Activated CD8-positive, alpha-beta memory T cell treated with anti-CD3 and anti-CD28 coated beads, Interleukin-2, amount 50 U/mL, for 24 hours (primary cell): Measurements from ENCODE around the gene PBRM1.

Experiments used
- DNase-seq: peaks from one replicate; pipeline ENCODE4 v3.0.0-alpha.2; 2020; ENCODE audit errors: extremely low read depth

Gene PBRM1

GRCh38 chr3:52670621-52671521 is 14.8 kb downstream of the PBRM1 start:
- peak; percentile 21 for DNase-seq

DNA sequence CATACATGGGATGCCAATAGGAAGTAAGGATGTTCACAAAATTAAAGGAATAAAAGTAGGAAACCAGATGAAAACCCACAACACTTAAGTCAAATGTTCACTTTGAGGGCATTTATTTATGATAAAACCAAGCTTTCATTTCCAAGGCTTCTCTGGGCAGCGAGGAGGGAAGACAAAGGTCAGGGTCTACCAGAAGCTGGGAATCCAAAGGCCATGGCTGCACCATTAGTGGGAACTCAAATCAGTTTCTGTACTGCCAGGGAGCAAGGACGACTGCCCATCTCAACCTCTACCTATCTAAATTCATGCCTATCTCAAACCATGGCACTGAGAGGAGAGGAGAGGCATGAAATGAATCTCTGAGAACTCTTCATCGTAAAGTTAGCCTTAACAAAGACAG is 22.6 kb downstream of the PBRM1 start:
- DNase-seq: no peak

DNA sequence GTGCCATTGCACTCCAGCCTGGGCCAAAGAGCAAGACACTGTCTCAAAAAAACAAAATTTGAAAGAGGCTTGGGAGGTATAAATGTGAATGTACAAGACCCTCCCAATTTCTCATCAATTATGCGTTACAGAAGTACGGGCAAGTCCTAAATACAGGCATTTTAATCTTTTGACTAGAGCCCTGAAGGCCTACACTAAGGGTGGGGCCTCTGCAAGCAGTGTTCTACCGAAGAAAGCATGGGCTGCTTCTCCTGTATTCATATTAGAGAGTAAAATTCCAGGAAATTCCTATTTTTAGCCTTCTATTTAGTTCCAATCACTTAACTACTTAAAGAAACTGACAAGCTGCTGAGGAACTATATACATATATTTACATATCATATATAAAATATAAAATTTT is 25.7 kb downstream of the PBRM1 start:
- no peak for DNase-seq

DNA sequence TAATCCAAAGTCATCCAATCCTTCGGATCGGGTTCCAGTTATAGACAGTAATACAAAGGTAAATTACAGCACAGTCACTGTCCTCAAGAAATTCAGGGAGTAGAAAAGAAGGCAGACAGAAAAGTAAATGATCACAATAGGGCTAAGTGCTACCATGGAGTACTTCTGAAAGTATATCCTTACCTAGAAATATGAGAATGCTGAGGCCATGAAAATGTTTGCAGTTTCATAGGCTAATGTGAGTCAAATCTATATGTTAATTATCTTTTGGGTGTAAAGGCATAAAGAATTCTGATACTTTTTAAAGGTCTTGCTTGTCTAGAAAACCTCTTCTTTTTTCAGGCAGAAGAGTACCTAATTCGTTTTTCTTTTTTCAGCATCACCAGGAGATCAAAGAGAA is 29.8 kb downstream of the PBRM1 start:
- no peak for DNase-seq

DNA sequence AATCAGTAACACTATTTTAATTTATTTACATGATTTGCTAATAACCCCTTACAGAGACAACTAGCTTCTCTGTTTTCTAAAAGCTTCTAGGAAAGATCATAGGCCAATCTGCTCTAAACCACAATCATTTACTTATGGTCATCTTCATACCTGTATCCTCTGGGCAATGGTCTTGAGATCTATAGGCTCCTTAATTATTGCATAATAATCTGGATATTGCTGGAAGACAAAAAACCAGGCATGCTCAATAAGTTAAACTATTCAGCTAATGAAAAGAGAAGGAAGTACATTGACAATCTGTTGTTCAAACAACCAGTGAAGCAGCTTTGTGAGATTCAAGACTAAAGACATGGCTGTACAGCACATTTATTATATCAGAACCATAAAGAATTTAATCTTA is 34.1 kb downstream of the PBRM1 start:
- no peak for DNase-seq

DNA sequence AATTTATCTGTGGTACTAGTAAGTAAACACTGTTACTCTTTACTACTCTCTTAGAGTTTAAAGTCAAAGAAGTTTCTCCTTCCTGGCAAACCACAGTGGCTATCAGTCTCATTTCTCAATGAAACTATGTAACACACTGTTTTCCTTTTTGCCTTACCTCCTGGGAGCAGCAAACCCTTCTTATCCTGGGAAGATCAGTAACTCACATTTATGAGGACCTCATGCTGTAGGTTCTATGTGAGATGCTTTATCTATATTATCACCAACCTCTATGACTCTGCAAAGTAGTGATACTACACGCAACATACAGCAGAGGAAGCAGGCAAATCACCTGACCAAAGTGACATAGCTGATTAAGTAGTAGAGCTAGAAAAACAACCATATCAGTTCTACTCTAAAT is 35.3 kb downstream of the PBRM1 start:
- no peak for DNase-seq

DNA sequence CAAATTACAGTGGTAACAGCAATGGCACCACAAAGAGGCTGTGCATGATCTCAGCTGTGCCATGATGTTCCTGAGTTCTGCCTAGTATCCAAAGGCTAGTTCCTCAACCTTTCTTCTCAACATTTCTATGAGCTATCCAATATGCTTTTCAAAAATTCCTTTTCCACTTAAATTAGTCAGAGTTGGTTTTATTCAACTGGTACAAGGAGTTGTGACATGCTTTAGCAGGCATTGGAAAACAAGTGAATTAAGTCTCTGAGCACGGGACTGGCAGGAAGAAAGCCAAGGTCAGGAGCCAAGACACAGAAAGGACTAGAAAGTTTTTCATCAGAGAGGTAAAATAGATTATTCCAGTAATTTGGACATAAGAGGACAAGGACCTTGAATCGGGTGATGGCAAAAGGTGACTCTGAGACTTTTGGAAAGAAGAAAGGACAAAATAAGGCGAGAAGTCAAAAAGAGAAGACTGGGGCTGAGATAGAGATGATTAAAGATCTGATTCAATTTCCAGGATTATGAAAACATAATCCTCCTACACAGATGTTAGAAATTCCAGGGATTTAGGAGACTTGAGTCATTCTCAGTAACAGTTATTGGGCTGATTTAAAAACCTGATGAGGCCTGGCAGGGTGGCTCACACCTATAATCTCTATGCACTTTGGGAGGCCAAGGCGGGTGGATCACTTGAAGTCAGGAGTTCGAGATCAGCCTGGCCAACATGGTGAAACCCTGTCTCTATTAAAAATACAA is 36.1 kb downstream of the PBRM1 start:
- no peak for DNase-seq

DNA sequence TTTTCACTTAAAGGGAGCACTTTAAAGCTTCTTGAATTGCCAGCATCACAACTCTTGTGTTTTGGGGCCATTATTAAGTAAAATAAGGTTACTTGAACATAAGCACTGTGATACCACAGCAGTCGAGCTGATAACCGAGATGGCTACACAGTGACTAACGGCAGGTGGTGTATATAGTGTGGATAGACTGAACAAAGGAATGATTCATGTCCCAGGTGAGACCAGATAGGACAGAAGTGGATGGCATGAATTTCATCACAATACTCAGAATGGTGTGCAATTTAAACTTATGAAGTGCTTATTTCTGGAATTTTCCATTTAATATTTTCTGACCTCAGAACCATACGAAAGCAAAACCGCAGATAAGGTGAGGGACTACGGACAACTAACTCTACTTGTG is 40.2 kb downstream of the PBRM1 start:
- DNase-seq: no peak

DNA sequence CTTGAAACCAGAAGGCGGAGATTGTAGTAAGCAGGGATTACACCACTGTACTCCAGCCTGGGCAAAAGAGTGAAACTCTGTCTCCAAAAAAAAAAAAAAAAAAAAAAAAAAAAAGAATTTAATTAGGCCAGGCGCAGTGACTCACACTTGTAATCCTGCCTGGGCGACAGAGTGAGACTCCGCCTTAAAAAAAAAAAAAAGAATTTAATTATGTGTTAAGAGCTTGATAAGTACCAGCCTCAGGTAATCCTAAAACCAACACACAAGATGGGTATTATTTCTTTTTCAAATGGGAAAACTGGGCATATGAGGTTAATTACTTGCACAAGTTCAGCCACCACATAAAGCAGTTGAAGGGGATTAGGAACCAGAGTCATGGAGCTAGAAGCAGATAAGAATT is 49.0 kb downstream of the PBRM1 start:
- no peak for DNase-seq

DNA sequence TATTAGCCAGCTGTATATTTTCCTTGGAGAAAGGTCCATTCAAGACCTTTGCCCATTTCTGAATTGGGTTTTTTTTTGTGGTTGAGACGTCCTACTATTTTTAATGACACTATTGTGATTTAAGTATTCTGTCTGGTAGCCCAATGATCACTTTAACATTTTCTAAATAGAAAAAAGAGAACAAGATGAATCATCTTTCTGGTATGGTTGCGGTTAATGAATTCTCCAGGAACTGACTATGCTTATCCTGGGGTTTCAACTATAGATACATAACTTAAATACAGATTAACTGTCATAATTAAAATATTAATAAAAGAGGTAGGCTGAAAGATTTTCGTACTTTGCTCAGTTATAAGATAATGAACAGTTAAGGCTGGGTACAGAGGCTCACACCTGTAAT is 51.9 kb downstream of the PBRM1 start:
- DNase-seq: no peak

- no peak for DNase-seq
Observed at GRCh38 chr3:52625041-52625440, 60.7 kb downstream of the PBRM1 start.

- DNase-seq: no peak
Observed at GRCh38 chr3:52623234-52623792, 62.4 kb downstream of the PBRM1 start.

DNA sequence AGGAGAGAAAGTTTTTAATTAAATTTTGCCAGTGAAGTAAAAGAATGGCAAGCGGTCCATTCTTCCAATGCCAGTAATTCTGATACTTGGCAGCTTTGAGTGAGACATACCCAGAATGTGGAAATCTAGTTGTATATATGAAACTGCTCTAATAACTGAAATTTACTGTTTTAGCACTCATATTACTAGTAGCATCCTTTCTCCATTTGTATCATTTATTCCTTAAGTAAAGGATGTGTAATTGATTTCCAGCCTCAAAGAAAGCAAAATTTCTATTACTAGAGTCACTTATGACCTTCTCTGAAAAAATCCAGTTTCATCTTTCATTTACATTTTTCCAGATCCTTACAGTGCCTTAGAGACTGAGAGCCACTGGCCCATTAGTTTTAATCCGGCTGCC is 65.1 kb downstream of the PBRM1 start:
- DNase-seq: no peak

DNA sequence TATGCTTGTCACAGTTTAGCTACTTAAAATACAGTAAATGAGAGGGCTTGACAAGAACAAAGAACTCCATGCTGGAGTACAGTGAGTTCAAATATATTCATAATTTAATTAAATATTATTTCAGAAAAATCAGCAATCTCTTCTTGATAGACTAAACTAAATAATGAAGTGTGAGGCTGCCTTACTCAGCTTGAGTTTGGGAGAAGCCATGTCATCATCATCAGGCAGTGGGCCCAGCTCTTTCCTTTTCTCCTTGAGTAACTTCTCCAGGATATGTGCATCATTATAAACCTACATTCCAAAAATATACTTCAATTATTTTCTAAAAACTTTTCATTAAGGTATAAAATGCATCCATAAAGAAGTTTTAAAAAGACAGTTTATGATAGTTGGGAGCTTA is 70.5 kb downstream of the PBRM1 start:
- no peak for DNase-seq

- DNase-seq: no peak
Observed at GRCh38 chr3:52614689-52615088, 71.0 kb downstream of the PBRM1 start.

DNA sequence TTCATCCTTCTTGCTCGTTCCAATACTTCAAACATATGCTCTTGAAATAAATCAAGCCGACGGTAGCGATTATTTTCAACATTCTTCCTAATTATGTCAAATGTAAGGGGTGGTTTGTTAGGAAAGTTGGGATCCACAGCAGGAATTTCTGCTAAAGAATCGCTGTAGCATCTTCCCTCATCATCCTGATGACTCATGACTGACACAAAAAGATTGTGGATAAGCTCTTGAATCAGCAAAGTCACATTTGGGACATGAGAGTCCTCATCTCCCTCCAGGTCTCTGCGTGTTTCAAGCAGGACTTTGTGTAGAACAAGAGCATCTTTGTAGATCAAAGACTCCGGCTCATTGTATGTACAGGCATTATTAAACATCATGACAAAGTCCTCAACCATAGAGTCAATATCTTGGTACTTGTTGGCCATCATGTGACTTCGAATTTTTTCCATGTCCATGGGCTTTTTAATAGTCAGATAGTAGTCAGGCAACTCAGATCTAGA is 76.3 kb downstream of the PBRM1 start:
- no peak for DNase-seq

GRCh38 chr3:52608337-52608736 is 77.4 kb downstream of the PBRM1 start:
- no peak for DNase-seq

GRCh38 chr3:52606373-52607085 is 79.2 kb downstream of the PBRM1 start:
- no peak for DNase-seq

DNA sequence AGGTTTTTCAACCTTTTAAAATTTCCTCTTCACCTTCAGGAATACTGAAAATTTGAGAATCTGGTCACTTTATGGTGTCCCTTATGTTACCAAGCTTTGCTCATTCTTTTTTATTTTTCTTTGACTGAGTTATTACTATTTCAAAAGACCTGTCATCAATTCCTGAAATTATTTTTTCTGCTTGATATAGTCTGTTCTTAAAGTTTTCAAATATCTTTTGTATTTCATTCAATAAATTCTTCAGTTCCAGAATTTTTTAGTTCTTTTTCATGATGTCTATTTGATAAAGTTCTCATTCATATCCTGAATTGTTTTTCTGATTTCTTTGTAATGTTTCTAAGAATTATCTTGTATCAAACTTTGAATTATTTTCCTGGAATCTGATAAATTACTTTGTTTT is 85.5 kb downstream of the PBRM1 start:
- no peak for DNase-seq

DNA sequence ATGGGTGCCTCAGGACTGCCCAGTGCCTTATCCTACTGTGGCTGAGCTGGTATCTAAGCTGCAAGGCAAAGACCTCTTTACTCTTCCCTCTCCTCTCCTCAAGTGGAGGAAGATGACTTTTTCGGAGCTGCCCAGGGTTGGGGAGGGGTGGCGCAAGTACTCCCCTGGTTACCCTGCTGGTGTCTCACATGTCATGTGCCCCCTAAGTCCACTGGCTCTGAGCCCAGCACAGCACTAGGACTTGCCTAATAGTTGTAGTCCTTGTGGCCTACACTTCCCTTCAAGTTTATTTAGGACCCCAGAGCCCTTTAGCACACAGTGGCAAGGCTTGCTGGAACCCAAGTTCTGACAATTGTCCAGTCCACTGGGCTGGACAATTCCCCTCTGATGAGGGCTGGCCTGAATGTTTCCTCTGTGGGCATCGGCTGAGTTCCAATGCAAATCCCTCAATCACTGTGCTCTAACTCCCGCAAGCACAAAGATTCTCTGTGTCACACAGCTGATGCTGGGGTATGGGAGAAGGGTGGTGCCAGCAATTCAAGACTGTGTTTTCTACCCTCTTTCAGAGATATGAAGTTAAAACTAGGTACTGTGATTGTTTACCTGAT is 89.0 kb downstream of the PBRM1 start:
- DNase-seq: no peak

DNA sequence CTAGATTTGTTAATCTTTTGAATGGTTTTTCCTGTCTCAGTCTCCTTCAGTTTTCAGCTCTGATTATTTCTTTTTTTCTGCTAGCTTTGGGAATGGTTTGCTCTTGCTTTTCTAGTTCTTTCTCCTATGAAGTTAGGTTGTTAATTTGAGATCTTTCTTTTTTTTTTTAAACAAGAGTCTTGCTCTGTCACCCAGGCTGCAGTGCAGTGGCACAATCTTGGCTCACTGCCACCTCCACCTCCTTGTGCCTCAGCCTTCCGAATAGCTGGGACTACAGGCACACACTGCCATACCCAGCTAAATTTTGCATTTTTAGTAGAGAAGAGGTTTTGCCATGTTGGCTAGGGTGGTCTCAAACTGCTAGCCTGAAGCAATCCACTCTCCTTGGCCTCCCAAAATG is 92.6 kb downstream of the PBRM1 start:
- no peak for DNase-seq
